Amniotic stem cell (primary cell): Measurements from ENCODE around the gene CYB561D1.

Source experiments
- DNase-seq: peaks from one replicate; lab custom pipeline; 2025; lab: John Stamatoyannopoulos, UW

The CYB561D1 gene

GRCh38 chr1:109481646-109482045 lies 12.2 kb upstream of the CYB561D1 start:
- no peak for DNase-seq

GRCh38 chr1:109482242-109482641 lies 11.7 kb upstream of the CYB561D1 start:
- no peak for DNase-seq

- no peak for DNase-seq
Measured at GRCh38 chr1:109482791-109483671, 10.9 kb upstream of the CYB561D1 start.

- DNase-seq: peak; percentile 68
Measured at GRCh38 chr1:109483672-109484518, 10.0 kb upstream of the CYB561D1 start, which contains the start of gene ATXN7L2. Gene ATXN7L2, plus strand, starts transcription at chr1:109483905. Its CDS starts 49 bp downstream, at chr1:109483954.

- DNase-seq: no peak
Measured at GRCh38 chr1:109484519-109484975, 9.3 kb upstream of the CYB561D1 start.

- no peak for DNase-seq
Measured at GRCh38 chr1:109485001-109485400, 8.9 kb upstream of the CYB561D1 start.

- no peak for DNase-seq
Measured at GRCh38 chr1:109487261-109487660, 6.6 kb upstream of the CYB561D1 start.

GRCh38 chr1:109488201-109488600 lies 5.7 kb upstream of the CYB561D1 start:
- no peak for DNase-seq

- DNase-seq: no peak
Measured at GRCh38 chr1:109488696-109489095, 5.2 kb upstream of the CYB561D1 start.

GRCh38 chr1:109490029-109490933 lies 3.6 kb upstream of the CYB561D1 start:
- DNase-seq: peak; percentile 49

GRCh38 chr1:109490934-109491302 lies 3.0 kb upstream of the CYB561D1 start:
- no peak for DNase-seq

GRCh38 chr1:109491372-109491771 lies 2.5 kb upstream of the CYB561D1 start:
- DNase-seq: no peak

GRCh38 chr1:109492779-109493178 lies 1.1 kb upstream of the CYB561D1 start:
- DNase-seq: no peak

- DNase-seq: no peak
Measured at GRCh38 chr1:109493227-109493626, 667 bp upstream of the CYB561D1 start.

GRCh38 chr1:109495738-109496137 lies 1.8 kb downstream of the CYB561D1 start:
- DNase-seq: no peak

- no peak for DNase-seq
Measured at GRCh38 chr1:109497449-109498160, 3.7 kb downstream of the CYB561D1 start.

- no peak for DNase-seq
Measured at GRCh38 chr1:109498161-109498801, 4.4 kb downstream of the CYB561D1 start.

- no peak for DNase-seq
Measured at GRCh38 chr1:109499081-109499480, 5.2 kb downstream of the CYB561D1 start.

- DNase-seq: no peak
Measured at GRCh38 chr1:109499661-109500536, 6.0 kb downstream of the CYB561D1 start.
